Measurements from ENCODE around the gene GPR162.

- no peak for TF ChIP-seq CTCF (IDR thresholded peaks at IDR 0.05; ENCODE audit: low read length)
- TF ChIP-seq EZH2 (IDR thresholded peaks at IDR 0.05; ENCODE audit: borderline replicate concordance, low read length) = no peak
Observed at GRCh38 chr12:6830999-6831398, 9.4 kb downstream of the GPR162 start.

All from OCI-LY1 (cell line).